HG03521 (cell line): ENCODE measurements around the gene CTNNA3.
"Not testable (repeated sequence)": the region's sequence is repeated elsewhere in the genome, so short reads cannot be mapped to it uniquely, and the experiment has no call there.

ENCODE experiments used
- ATAC-seq: cut with Tn5 transposase; IDR thresholded peaks from one replicate; pipeline ENCODE4 v1.9.1; 2021; ENCODE audit warnings: mild to moderate bottlenecking, moderate library complexity; ENCODE audit not compliant: unreplicated experiment

The CTNNA3 gene

DNA sequence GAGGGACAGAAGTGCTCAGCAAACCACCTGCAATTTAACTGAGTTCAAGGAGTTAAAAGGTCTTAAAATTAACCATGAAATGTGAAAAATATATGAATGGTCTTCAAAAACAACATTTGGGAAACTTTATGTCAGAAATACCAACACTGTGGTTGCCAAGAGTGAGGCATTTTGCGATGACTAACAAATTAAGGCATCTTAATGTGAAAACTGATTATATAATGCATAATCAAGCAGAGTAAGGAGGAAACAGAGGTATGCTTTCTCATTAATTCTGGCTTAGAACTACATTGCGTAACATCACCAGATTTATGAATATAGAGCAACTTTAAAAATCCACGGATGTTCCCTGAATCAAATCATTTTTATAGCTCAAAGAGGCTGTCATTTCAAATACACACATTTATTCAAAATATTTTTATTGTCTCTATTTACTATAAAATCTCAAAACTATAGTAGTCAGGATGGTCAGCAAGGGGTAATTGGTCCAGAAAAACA lies 434.6 kb downstream of the CTNNA3 start:
- no peak for ATAC-seq

DNA sequence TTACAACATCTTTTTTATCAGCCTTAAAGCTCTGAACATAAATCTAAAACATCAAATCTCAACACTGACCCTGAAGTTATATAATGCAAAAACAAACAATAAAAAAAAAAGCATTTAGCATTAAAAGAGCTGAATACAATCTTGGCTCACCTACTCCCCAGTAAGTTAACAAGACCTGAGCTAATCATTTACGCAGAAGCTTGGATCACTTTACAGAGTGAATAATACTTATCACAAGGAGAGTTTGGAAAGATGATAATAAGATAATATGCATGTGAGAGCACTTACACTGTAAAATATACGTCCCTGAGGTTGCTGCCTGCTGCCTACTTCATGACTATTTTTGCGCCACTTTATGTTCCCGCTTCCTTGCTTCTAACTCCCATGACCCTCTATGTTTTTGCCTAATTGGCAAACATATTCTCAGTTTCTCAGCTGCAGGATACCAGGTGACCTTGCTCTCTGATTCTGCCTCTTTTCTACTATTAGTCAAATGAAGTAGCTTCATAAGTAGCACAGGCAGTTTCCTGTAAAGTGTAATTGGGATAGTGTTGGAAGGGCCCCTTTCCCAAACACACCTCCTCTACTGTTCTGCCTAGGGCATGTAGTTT lies 436.6 kb downstream of the CTNNA3 start:
- ATAC-seq, result no peak

DNA sequence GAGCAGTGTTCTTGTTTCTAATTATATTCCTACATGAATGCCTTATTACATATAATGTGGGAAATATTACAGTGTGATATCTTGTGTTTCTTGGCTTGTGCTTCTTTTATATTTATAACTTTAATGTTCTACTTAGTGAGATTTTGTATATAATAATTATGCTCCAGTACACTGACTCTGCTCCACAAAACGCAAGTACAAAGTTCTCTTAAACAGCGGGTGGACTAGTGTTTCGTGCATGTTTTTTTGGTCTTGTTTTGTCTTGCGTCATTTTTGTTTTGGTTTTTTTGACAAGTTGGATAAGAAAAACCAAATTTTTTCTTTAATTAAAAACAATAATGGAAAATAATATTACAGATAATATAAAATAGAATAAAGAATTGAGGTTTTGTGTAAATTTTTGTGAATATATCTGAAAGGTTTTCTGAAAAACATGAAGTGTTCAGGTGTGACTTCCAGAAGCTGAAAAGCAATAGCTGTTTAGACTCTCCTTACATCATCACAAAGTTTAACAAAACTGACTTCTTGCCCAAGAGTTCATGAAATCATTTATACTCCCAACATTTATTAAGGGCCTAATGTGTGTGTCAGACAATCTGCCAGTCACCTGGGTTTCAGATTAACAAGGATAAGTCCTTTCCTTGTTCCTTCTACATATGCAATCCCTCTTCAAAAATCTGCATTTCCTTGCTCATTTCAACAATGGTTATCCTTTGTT lies 438.4 kb downstream of the CTNNA3 start:
- ATAC-seq, result no peak

DNA sequence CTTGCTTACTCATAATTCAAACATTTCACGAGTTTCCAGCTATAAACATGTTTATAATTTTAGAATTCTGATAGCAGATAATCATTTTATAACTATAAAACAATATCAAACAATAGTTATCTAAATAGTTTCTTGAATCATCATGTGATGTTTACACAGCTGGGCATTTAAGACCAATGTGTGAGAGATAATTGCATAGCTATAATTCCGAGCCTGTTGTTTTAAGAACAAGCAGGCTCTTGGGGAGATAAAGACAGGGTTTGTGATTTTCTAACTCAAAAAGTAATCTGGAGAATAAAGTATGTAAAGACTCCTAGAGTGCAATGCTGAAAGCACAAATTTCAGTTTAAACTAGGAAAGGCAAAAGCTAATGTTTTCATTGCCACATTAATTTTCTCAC lies 439.0 kb downstream of the CTNNA3 start:
- ATAC-seq, result no peak

DNA sequence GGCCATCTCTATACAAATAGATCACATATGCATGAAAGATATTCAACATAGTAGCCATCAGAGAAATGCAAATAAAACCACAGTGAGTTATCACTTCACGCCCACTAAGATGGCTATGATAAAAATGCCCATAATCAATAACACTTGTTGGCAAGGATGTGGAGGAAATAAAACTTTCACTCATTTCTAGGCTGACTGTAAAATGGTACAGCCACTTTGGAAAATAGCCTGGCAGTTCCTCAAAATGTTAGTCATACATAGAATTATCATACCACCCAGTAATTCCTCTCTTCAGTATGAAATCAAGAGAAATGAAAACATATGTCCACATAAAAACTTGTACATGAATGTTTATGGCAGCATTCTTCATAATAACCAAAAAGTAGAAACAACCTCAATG lies 445.3 kb downstream of the CTNNA3 start:
- ATAC-seq, result no peak

DNA sequence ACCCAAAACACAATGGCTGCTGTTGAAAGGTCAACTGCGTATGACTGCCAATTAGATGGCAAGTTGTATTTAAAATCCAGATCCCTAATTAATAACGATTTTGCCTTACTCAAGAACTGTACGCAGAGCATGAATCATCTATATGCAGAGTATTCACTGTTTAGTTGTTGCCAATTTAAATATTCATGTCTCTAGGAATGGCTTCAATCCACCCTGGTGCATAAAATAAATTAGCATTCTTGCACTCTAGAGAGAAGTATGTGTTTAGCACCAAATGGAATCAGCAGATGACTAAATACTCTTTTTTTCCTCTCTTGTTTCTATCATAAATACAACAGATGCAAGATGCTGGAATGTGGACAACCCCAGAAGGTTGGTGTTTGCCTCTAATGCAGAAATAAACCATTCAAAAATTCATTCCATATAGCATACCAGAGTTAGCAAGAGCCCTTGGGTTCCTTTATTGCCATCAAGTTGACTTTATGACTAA lies 449.9 kb downstream of the CTNNA3 start:
- ATAC-seq, result no peak

DNA sequence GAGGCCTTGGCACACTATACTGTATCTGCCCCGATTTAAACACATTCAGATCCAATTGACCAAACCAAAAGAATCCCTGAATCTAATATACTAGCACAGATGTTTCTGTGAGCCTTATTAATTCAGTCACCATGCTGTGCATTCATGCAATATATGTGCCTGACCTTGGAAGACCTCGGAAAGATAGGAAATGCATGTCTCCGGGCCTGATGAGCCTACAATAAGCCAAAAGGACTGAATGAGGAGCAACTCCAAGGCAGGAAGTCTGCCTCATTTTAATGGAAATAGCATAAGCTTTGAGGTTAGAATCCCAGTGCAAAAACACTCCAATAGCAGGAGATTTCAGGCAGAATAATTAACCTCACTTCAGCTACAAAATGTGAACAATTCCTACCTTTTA lies 453.5 kb downstream of the CTNNA3 start:
- no peak for ATAC-seq

DNA sequence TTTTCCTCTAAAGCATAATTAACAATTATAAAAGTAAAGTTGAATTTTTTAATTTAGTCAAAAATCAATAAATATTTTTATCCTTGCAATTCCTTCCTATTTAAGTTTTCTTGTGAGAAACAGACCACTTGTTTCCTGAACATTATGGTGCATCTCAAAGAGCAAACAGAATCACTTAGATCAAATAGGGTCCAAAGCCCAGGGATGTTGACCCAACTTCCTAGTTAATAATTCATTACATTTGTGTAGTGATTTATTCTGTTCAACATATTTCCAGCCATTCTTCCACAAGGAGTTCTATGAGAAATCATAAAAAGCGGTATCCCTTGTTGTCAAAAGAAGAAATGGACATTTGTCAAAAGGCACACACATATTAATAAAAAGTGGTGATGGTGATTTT lies 454.5 kb downstream of the CTNNA3 start:
- ATAC-seq, result no peak

DNA sequence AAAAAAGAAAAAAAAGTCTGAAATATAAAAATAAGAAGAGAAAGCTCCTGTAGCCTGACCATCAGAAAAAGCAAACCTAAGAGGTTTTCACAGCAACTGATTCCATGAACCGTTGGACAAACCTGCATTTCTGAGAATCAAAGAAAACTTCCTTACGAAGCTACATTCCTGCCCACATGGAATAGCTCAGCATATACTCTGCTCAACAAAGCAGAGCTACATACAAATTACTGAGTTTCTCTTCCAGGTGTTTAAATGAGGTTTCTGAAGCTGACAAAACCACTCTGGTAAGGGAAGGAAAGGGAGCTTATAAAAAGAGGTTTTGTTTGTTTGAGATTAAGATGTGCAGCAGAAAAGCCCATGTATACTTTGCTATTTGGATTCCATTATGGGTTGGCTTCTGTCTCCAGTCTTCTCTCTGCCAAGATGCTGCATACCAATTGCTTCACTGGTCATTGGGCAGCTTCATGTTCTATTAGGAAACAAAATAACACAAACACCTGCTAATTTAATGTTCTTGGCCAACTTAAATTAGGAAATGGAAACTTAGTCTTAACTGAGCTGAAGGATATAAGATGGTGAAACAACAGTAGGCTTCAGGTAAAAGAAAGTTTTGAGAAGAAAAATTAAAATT lies 456.0 kb downstream of the CTNNA3 start:
- no peak for ATAC-seq

DNA sequence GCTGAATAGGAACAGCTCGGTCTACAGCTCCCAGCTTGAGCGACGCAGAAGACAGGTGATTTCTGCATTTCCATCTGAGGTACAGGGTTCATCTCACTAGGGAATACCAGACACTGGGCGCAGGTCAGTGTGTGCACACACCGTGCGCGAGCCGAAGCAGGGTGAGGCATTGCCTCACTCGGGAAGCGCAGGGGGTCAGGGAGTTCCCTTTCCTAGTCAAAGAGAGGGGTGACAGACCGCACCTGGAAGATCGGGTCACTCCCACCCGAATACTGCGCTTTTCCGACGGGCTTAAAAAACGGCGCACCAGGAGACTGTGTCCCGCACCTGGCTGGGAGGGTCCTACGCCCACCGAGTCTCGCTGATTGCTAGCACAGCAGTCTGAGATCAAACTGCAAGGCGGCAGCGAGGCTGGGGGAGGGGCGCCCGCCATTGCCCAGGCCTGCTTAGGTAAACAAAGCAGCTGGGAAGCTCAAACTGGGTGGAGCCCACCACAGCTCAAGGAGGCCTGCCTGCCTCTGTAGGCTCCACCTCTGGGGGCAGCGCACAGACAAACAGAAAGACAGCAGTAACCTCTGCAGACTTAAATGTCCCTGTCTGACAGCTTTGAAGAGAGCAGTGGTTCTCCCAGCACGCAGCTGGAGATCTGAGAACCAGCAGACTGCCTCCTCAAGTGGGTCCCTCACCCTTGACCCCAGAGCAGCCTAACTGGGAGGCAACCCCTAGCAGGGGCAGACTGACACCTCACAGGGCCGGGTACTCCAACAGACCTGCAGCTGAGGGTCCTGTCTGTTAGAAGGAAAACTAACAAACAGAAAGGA lies 465.1 kb downstream of the CTNNA3 start:
- not testable (repeated sequence) for ATAC-seq

DNA sequence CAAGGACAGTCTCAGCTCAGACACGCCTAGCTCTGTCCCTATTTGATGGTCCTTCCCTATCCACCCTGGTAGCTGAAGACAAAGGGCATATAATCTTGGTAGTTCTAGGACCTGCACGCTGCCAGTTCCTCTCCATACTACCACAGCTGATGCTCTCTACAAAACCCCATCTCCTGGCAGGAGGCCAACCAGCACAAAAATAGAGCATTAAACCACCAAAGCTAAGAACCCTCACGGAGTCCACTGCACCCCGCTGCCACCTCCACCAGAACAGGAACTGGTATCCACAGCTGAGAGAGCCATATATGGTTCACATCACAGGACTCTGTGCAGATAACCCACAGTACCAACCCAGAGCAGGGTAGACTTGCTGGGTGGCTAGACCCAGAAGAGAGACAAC lies 470.8 kb downstream of the CTNNA3 start:
- ATAC-seq, result no peak

DNA sequence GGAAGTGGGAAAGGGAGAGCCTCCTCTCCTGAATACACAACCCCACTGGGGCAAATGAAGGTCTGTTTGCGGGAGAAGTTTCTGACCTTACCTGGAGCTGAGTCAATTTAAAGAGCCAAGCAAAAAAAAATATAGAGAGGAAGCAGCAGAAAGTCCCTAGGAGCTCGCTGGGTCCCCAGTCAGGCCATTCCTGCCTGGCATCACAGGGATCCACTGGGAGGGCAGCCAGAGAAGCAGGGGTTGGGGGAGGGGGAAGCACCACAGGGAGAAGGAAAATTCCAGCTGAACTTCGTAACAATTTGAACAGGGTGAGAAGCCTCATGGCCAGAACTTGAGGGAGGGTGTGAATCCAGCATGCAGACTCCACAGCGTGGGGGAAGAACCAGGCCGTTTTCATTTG lies 471.4 kb downstream of the CTNNA3 start:
- no peak for ATAC-seq

DNA sequence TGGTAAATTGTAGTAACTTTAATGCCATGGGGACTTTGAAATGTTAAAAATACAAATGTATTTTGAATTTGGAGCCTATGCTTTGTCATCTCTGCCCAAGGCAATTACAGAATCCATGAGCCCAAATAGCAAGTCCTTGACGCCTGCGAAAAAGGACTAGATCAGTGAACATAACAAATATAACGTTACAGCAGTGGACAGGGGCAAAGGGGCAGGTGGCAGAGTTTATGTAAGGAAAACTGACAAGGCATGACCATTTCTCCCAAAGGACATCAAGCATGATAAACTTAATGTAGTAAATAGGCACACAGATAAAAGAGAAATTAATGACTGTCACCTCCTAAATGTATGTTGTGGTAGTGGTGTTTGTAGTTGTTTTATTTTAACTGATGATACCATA lies 473.1 kb downstream of the CTNNA3 start:
- ATAC-seq, result no peak

DNA sequence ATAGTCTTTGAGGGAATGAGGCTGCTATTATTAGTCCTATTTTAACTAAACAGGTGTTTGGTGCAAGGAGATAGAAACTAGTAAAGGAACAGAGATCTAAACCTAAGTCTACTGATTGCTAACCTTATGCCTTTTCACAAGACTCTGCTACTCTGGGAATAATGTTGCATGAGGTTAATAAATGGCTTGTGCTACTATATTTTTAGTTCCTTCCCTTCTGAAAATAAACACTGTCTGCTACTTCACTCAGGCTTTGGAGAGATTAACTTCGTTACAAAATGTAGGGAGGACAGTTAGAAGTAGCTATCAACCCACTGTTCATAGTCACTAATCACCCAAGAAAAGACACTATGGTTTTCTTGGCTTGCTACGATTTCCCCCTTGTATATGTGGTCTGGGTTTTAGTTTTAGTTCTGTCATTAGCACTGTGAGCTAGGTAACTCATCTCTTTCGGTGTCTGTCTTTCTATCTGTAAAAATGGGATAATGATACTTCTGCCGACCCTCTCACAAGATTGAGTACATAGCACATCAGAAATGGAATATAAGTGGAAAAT lies 474.0 kb downstream of the CTNNA3 start:
- ATAC-seq, result no peak

DNA sequence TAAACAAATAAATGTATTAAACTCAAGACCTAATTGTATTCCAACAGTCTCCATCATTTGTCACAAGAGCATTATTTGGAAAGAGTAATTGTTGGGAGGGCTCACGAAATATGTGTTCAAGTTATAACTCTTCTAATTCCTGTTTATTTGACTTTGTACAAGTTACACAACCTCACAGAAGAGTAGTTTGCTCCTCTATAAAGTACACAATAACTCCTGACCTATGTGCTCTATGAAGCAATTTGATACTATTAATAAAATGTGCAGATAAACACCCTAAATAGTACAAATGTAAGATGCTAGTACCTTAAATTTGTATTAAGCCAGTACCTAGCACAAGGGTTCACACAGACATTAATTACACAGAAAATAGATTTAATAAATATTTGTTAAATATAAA lies 484.3 kb downstream of the CTNNA3 start:
- ATAC-seq, result no peak

DNA sequence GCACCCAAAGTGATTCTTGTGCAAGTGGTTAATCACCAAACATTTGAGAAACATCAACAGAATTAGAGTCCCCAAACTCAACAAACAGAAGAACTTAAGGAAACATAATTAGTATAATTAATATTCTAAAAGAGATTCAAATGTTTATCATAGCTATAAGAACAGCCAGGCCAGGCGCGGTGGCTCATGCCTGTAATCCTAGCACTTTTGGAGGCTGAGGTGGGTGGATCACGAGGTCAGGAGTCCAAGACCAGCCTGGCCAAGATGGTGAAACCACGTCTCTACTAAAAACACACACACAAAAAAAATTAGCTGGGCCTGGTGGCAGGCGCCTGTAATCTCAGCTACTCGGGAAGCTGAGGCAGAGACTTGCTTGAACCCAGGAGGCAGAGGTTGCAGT lies 488.1 kb downstream of the CTNNA3 start:
- ATAC-seq, result not testable (repeated sequence)

DNA sequence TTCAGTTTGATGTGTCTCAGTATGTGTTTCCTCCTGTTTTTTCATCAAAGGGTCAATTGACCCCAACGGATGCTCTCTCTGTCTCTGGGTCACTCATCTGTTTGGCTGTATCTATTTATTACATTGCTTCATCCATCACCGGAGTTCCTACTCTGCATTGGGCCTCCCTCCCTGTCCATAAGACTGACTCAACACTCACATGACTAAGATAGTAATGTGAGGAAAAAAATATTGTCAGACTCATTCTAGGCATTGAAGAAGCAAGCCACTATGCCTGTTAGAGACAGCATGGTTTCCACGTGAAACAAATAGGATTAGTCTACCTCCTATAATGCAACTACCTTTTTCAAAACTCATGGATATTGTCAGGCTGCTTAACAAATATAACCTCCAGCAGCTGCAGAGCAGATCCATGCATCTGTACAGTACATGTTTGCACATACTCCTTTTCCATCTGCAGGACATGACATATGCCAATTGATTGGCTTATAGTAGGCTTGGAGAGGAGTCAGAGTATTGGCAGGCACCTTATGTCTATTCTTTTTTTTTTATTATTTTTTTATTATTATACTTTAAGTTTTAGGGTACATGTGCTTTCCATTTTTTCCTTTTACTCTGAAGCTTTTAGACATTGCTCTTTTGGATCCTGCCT lies 495.0 kb downstream of the CTNNA3 start:
- no peak for ATAC-seq

DNA sequence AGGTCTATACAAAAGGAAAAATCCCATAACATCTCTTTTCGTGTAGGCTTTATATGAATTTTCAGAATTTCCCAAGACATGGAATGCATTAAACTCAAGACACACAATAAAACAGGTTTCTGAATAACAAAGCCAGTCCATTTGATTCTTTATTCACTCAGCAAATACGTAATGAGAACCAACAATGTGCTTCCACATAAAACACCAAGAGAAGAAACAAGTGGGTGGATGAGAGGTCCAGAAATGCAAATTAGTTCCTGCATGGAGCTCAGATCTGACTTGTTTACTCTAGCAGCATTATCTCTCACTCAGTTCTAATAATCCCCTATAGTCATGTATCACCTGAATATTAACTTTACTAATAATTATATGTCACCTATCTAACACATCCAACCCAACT lies 520.6 kb downstream of the CTNNA3 start:
- no peak for ATAC-seq

DNA sequence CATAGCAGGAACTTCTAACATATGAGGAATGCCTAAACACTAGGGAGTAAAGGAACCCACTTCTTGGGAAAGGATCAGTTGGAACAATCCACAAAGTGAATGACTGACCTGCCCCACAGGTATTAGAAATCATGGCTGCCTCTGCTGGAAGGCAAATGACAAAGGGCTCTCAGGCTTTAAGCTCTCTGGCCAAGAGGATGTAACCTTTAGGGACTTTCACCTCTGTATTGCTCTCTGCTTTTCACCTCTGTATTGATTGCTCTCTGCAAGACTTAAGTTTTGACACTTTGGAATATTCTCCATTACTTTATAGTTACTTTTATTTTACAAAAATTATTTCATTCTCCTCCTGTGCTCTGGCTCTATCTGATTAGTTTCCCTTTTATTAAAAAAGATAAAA lies 522.2 kb downstream of the CTNNA3 start:
- ATAC-seq, result no peak

DNA sequence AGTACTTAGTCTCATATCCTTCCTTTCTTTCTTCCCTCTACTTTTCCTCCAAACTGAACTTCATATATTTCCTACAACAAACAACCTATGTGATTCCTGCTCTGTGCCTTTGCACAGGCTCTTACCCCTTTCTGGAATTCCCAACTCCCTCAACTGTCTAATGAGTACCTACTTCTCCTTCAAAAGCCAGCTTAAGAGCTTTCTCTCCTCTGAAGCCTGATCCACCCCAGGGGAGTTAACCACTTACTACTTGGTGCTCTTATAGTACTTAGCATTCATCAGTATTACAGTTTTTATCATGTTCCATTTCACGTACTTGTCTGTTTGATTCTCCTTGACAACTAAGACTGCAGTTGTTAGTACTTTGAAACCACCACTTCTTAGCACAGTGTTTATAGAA lies 524.0 kb downstream of the CTNNA3 start:
- ATAC-seq, result no peak
